GM12874 (cell line): Measurements from ENCODE around the gene SIM1.

Experiments used
- TF ChIP-seq, protein P1 (sequence below): IDR thresholded peaks from 2 replicates; pipeline ENCODE4 v1.5.1; 2011; ENCODE audit warnings: low read depth, mild to moderate bottlenecking, control low read depth, low read length, moderate library complexity; ENCODE audit not compliant: insufficient read depth

The SIM1 gene

DNA sequence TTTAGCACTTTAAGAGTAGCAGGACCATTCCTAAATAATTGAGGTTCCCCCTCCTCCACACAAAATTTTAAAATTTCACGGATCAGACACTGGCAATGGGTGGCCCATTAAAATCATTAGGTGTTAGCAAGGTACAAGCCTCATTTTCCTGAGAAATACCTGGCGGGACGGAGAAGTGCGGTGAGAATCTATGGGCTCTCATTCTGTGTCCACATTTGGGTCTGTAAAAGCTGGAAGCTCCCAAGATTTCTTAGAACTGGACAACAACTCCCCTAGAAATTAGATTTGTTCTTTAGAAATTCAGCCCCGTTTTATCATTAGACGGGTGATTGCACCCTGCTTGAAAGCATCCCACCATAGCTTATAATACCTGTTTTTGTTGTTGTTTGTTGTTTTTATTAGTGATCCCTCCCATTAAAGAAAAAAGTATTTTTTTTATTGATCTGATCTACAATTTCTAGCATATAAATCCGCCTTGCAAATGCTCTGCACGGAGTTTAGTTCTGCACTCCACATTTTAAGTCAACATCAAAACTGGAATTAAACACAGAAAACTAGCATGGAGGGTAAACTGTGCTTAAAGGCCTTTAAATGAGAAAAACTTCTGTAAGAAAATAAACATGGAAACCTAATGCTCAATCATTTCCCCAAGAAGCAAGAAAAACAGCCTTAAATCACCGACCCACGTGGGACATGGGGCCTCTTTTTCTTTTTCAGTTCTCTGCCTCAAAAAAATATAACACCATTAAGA is 5.7 kb downstream of the SIM1 start:
- TF ChIP-seq, protein P1, sequence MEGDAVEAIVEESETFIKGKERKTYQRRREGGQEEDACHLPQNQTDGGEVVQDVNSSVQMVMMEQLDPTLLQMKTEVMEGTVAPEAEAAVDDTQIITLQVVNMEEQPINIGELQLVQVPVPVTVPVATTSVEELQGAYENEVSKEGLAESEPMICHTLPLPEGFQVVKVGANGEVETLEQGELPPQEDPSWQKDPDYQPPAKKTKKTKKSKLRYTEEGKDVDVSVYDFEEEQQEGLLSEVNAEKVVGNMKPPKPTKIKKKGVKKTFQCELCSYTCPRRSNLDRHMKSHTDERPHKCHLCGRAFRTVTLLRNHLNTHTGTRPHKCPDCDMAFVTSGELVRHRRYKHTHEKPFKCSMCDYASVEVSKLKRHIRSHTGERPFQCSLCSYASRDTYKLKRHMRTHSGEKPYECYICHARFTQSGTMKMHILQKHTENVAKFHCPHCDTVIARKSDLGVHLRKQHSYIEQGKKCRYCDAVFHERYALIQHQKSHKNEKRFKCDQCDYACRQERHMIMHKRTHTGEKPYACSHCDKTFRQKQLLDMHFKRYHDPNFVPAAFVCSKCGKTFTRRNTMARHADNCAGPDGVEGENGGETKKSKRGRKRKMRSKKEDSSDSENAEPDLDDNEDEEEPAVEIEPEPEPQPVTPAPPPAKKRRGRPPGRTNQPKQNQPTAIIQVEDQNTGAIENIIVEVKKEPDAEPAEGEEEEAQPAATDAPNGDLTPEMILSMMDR, result no peak

DNA sequence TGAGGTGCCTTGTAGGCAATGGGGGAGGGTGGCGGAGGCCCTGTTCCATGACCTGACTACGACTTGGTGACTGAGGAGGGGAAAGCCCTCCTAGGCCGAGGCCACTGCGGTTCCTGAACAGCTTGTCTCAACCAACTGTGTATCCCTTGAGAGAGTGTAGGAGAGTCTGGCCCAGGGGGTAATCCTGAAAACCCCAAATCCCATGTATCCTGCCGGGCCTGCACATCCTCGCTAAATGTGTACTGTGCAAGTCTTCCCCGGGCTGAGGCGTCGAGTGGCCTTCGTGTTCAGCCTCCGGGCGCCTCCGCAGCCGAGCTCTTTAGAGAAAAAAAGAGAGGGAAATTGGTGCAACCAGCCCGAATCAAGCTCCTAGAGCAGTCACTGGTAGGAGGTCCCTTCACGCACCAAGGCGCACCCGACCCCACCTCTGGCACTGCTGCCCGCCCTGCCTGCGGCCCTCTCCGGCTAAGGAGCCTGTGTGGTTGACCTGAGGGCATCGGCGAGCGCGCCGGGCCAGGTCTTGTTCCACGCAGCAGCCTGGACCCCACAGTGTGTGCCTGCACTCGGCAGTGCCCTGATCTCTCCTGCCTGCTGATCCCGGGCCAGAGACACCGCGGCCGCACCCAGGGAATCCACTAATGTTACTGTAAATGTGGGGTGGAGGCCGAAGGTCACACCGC is 7.3 kb downstream of the SIM1 start:
- TF ChIP-seq, protein P1, result no peak

DNA sequence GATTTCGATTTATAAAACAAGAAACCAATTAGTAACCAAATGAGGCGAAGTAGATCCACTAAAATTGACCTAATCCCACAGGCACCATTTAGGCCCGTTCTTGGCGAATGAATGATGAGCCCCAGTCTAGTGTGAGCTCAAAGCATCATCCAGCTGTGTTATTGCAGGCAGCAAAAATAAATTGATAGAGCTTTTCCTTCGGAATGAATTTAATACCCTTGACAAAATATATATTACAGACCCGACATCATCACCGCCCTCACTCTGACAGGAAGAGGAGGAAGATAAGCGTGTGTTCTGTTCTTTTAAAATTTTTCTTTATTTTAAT is 7.8 kb downstream of the SIM1 start:
- TF ChIP-seq, protein P1, result no peak

DNA sequence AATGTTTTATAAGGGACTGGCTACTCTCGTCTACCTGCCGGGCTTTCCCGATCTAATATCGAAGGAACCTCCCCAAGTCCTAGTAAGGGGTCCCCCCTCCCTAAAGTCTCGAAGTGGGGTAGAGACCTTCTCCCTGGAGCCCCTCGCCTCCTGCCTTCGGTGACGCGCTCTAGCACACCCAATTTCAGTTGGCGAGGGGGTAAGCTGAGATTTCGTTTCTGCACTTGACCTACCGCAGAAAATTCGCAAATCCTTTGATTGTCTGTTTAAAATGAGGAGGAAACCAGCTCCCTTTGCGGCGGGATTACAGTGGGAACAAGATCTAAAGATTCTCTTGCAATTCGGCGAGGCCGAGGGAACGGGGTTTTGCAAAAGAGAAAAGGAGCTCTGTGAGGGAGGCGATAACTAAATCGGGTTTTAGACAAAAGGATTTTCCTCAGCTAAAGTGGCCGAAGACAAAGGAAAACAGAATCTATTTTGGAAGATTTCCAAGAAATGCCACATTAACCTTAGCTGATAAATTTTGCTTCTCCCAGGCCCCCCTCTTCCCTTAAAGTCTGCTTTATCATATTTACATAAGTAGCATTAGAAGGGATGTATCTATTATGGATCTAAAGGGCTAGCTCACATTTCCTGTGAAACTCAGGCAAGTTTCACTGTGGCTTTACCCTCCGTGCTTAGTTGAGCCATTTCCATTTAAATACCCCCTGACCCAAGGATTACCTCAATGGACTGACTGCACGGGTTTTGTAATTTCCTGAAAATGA is 8.4 kb downstream of the SIM1 start:
- TF ChIP-seq, protein P1, result no peak

DNA sequence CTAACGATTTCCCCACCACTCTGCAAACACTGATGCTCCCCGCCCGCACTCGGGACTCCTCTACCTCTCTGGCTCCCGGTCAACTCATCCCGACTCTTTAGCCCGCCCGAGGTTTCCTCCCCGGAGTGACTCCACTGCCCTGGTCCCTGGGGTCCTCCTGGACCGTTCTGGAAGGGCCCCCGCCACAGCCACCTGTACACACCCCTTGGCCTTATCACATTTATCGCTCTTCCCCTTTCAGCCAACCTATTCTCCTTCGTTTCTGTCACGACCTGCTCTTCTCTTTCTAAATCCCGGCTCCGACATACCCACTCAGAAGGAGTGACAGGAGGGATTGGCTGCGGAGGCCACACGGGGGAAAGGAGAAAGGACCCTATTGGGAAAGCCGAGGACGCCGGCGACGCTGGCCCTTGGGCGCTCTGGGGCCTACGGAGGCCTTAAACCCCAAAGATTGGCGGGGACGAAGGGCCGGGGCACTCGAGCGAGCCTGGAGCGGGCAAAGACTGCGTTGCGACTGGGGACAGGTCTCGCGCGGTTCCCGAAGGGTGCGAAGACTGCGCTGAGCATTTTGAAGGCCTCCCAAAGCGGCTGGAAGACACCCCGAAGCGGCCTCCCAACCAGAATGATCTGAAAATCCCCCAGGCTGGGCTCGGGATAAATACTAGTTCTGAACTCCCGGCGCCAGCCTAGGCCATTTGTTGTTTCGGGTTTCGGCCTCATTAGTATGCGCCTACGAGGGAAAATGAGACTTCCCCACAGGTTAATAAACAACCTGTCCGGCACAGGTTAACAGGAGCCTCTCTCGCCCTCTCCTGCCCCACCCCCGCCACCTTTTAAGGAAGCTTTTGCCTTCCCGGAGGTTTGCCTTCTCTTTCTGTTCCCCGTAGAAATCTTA is 9.2 kb downstream of the SIM1 start:
- TF ChIP-seq, protein P1, result no peak

DNA sequence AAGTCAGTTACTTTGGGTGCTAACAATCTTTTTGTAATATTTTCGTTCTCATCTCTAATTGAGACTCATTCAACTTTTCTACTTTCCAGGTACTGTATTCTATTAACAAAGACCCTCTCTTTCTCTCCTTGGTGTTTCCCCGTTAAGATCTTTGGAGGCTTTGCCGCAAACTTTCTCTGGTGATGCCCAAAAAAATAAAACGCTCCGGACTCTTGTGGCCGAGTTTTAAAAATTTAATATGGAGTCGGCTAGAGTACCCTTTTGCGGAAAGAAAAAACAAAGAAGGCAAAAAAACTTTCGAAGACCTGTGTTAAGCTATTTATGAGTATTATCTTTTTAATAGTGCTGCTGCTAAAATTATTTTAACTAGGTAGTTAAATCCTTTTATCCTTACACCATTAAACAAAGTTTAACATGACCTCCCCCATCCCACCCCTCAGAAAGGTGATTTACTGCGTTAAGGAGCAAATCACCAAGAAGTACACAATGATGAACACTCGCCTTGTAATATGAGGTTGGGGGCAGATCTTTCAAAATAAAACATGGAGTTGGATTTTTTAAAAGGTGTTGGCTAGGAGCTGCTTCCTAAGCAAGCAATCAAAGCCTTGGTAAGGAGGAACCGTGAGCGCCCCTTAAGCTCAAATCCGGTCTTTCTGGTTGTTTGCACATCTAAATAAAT is 10.0 kb downstream of the SIM1 start:
- TF ChIP-seq, protein P1, result no peak
